Mucosa of stomach (tissue), 1 donor: ENCODE results near the gene SPHKAP.
"Not testable (repeated sequence)": the region's sequence is repeated elsewhere in the genome, so short reads cannot be mapped to it uniquely, and the experiment has no call there.

ENCODE experiments used
- H3K27me3 ChIP-seq: one replicate; pipeline ENCODE4 v1.7.0; 2013; ENCODE audit warnings: mild to moderate bottlenecking, low read length; ENCODE audit not compliant: control insufficient read depth, insufficient read depth
- H3K36me3 ChIP-seq: one replicate; pipeline ENCODE4 v1.7.0; 2013; ENCODE audit warnings: low read length; ENCODE audit not compliant: control insufficient read depth, insufficient read depth
- H3K4me1 ChIP-seq: one replicate; pipeline ENCODE4 v1.7.0; 2013; ENCODE audit warnings: mild to moderate bottlenecking, low read length; ENCODE audit not compliant: control insufficient read depth, insufficient read depth
- H3K4me3 ChIP-seq: one replicate; pipeline ENCODE4 v1.7.0; 2013; ENCODE audit warnings: low read length
- H3K9ac ChIP-seq: one replicate; pipeline ENCODE4 v1.7.0; 2013; ENCODE audit warnings: mild to moderate bottlenecking, low read length, moderate library complexity
- H3K9me3 ChIP-seq: one replicate; pipeline ENCODE4 v1.7.0; 2013; ENCODE audit warnings: mild to moderate bottlenecking, low read length, moderate library complexity; ENCODE audit not compliant: control insufficient read depth
- donor health status: Pancreatic carcinoma.

SPHKAP gene

DNA sequence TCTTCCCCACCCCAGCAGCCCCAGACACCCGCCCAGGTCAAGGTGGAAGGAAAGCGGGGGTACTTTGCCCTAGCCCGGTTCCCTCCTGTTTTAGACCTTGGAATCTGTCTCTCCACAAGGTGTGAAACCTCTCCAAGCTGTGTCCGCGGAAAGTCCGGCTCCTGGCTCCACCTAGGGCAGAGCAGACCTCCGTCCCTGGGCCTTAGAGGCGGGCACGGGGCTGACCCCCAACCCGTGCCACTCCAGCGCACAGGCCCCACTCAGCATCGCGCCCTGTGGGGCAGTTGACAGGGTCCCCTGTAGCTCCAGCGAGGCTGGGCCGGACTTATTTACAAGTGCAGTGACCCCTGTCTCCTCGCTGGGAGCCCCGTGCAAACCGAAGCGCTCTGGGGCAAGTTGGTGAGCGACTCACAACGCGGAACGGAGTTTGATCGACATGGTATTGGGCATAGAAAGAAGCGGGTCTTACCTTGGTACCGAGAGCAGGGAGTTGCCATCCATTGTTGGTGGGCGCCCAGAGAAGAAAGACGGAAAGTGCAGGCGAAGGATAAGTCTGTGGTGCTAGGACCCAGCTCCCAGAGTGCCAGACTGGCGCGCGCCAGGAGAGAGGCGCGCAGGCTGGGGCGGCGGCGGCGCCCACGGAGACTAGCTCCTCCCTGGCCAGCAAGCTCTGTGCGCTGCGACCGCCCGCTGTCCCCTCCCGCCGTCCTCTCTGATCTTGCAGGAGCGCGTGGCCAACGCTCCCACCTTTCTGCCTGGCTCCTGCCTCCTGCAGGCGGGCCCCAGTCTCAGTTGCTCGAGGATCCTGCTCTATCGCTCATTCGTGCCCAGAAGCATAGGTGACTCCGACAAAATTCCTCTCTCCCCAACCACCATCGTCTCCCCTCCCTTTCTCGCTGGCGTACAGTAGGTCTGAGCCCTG lies at the start of gene SPHKAP:
Gene SPHKAP, minus strand, starts transcription at position 590 of the 922 bp plus-strand sequence. Its CDS starts 89 bp downstream, at position 501.
- Histone ChIP-seq H3K9me3 (no peaks in the 10 kb centered on the region), H3K27me3 (peaks cover 5% of the 10 kb centered on the region), H3K36me3 (no peaks in the 10 kb centered on the region), H3K4me1 (no peaks in the 10 kb centered on the region), H3K4me3 (no peak within 1 kb of the TSS), H3K9ac (no peak within 1 kb of the TSS)

DNA sequence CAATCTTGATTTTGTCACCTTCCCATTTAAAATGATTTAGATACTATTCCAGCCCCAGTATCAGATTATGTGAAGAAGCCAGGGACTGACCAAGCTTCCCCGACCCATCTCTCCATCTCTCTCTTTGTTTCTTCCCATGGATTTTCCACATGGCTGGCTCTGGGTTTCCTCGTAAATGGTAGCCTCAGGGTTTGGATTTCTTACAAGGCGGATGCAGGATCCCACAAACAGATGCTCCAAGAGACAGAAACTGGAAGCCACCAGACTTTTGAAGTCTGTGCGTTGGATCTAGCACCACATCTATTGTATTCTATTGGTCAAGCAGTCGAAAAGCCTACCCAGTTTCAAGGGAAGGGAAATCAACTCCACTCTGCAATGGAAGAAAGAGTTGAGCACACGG lies 46.0 kb upstream of the SPHKAP start:
- H3K4me3 ChIP-seq = no peak overlapping the region
- H3K9me3 ChIP-seq = no peaks in the 10 kb centered on the region
- H3K4me1 ChIP-seq = no peaks in the 10 kb centered on the region
- no peak overlapping the region for H3K9ac ChIP-seq
- H3K36me3 ChIP-seq = no peaks in the 10 kb centered on the region
- H3K27me3 ChIP-seq = no peaks in the 10 kb centered on the region

DNA sequence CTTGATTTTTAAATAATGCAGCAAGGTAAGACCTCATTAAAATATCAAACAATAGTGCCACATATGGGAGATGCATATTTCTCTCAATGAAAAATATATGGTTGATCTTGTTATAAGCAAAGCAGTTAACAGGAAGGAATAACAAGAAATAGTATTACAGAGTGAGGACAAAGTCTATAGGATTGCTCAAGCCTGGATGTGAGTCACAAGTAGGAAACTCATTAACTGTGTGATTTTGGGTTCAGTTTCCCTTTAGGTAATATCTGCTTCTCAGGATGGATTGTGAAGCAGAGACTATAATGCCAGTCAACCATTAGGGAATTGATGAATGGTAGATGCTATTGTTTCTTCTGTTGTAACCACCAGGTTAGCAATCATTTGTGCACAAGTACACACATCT lies 42.9 kb upstream of the SPHKAP start:
- no peak overlapping the region for H3K9ac ChIP-seq
- H3K4me3 ChIP-seq = no peak overlapping the region
- H3K36me3 ChIP-seq = no peaks in the 10 kb centered on the region
- no peaks in the 10 kb centered on the region for H3K9me3 ChIP-seq
- H3K4me1 ChIP-seq = no peaks in the 10 kb centered on the region
- H3K27me3 ChIP-seq = no peaks in the 10 kb centered on the region

GRCh38 chr2:228218593-228218992 lies 37.1 kb upstream of the SPHKAP start:
- not testable (repeated sequence) for H3K9ac ChIP-seq, H3K27me3 ChIP-seq, H3K36me3 ChIP-seq, H3K4me3 ChIP-seq, H3K4me1 ChIP-seq, H3K9me3 ChIP-seq

DNA sequence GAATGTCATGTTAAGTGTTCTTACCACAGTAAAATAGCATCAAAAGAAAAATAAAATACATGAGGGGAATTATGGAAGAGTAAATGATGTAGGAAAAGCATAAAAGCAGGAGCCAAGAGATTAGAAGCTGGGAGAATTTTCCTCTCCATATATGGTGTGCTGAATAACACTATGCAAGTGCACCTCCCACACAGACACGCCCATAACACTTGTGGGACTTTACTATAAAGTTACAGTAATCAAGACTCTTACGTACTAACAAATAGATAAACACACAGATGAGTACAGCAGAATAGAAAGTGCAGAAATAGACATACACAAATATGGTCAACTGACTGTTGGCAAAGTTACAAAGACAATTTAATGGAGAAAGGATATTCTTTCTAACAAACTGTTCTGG lies 16.0 kb upstream of the SPHKAP start:
- no peak overlapping the region for H3K4me3 ChIP-seq
- H3K9ac ChIP-seq = no peak overlapping the region
- H3K9me3 ChIP-seq = no peaks in the 10 kb centered on the region
- H3K4me1 ChIP-seq = no peaks in the 10 kb centered on the region
- no peaks in the 10 kb centered on the region for H3K27me3 ChIP-seq
- H3K36me3 ChIP-seq = no peaks in the 10 kb centered on the region

DNA sequence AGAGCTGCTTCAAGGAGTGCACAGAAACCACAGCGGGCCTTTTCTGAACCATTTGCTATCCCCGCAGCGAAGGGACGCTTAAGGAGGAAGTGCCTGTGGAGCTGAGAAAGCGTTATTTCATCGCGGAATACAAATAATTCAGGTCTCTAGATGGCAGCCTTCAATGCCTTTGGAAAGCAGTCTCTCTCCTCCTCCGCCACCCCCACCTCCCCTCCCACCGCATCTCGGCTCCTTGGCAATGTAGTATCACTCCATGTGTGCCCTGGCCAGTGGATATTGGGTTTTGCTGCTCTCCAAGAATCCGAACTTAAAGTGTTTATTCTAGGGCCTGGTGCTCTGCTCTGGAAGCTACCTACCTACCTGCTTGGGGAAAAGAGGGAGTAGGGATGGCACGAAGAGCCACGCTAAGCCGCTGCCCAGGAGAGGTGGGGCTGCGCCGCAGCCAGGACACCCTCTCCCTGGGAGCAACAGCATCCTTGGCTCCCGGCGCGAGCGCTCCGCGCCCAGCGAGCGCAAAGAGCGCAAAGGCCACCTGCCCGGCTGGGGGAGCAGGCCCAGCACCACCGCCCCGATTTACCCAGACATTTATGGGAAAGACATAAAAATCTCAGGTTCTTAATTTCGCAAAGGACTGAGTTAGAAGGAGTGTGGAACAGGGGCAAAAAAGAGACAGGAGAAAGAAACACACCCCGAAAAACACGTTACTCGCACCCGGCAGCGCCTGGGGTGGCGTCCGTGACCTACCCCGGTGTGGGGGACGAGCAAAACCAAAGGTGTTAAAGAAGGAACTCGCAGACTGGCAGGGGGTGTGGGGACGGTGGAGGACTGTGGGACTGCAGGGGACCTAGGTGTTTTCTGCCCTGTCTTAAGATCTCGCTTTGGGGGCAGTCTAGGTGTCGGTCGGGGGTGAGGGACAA lies 1.0 kb downstream of the SPHKAP start:
- Histone ChIP-seq H3K9me3 (no peaks in the 10 kb centered on the region), H3K36me3 (no peaks in the 10 kb centered on the region), H3K27me3 (peaks cover 5% of the 10 kb centered on the region), H3K4me3 (no peak overlapping the region), H3K4me1 (no peaks in the 10 kb centered on the region), H3K9ac (no peak overlapping the region)

- no peak overlapping the region for H3K4me3 ChIP-seq
- no peaks in the 10 kb centered on the region for H3K27me3 ChIP-seq
- H3K36me3 ChIP-seq = no peaks in the 10 kb centered on the region
- H3K9ac ChIP-seq = no peak overlapping the region
- no peaks in the 10 kb centered on the region for H3K9me3 ChIP-seq
- no peaks in the 10 kb centered on the region for H3K4me1 ChIP-seq
These were observed 14.2 kb downstream of the SPHKAP start for GRCh38 chr2:228167290-228167689.

- no peaks in the 10 kb centered on the region for H3K4me1 ChIP-seq
- H3K4me3 ChIP-seq = no peak overlapping the region
- no peaks in the 10 kb centered on the region for H3K27me3 ChIP-seq
- no peak overlapping the region for H3K9ac ChIP-seq
- H3K36me3 ChIP-seq = no peaks in the 10 kb centered on the region
- no peaks in the 10 kb centered on the region for H3K9me3 ChIP-seq
These were observed 16.8 kb downstream of the SPHKAP start for GRCh38 chr2:228164718-228165117.

GRCh38 chr2:228157841-228158240 lies 23.6 kb downstream of the SPHKAP start:
- Histone ChIP-seq H3K36me3 (no peaks in the 10 kb centered on the region), H3K9me3 (no peaks in the 10 kb centered on the region), H3K27me3 (no peaks in the 10 kb centered on the region), H3K4me3 (no peak overlapping the region), H3K4me1 (no peaks in the 10 kb centered on the region), H3K9ac (no peak overlapping the region)

- Histone ChIP-seq H3K36me3 (no peaks in the 10 kb centered on the region), H3K4me3 (no peak overlapping the region), H3K27me3 (no peaks in the 10 kb centered on the region), H3K4me1 (no peaks in the 10 kb centered on the region), H3K9me3 (no peaks in the 10 kb centered on the region), H3K9ac (no peak overlapping the region)
These were observed 36.5 kb downstream of the SPHKAP start for GRCh38 chr2:228144961-228145360.

DNA sequence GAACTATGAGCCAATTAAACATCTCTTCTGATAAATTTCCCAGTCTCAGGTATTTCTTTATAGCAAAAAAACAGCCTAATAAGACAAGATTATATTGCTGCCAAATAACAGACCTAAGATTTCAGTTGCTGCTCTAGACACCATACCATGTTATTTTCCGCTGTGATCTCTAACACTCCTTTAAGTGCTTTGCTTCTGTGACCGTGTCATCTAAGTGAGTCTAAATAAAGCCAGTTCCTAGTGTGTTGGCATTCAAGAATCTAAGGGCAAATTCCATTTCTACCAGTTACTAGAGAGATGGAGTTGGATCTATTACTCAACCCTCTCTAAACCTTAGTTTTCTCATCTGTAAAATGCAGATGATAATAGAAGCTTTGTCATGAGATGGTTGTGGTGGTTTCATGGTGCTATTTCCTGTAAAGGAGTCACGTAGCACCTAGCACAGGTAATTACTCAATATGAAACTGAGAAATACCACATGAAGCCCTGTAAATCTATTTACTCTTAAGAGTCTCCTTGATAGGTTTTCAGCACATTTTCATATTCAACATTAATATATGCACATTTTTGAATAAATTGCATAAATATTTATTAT lies 40.5 kb downstream of the SPHKAP start:
- Histone ChIP-seq H3K4me1 (no peaks in the 10 kb centered on the region), H3K9ac (no peak overlapping the region), H3K4me3 (no peak overlapping the region), H3K9me3 (no peaks in the 10 kb centered on the region), H3K36me3 (no peaks in the 10 kb centered on the region), H3K27me3 (no peaks in the 10 kb centered on the region)

GRCh38 chr2:228136027-228136426 lies 45.5 kb downstream of the SPHKAP start:
- Histone ChIP-seq H3K4me3 (no peak overlapping the region), H3K36me3 (no peaks in the 10 kb centered on the region), H3K9ac (no peak overlapping the region), H3K4me1 (no peaks in the 10 kb centered on the region), H3K9me3 (no peaks in the 10 kb centered on the region), H3K27me3 (no peaks in the 10 kb centered on the region)
